ENCODE data around the gene FGF12.

GRCh38 chr3:192207239-192207638, 520.1 kb downstream of the FGF12 start:
- TF ChIP-seq CTCF (IDR thresholded peaks at IDR 0.05; ENCODE audit: low read depth, low read length) (no peak), EZH2phosphoT487 (IDR thresholded peaks at IDR 0.05; ENCODE audit: low read depth) (no peak)

Measured in OCI-LY3 (cell line).